HepG2 (cell line): ENCODE results near the gene MIGA2. TPM values are rescaled to one million over a fixed set of nuclear protein-coding genes. Genes with fewer than 3 reads are reported as not detected.
A peak's percentile ranks its signal among the peaks of the same experiment; 100 is the strongest.

Source experiments
- ATAC-seq: fragments of 200-7000 bp; cut with Tn5 transposase; 3 replicates; pipeline ENCODE4 v1.9.1; 2020; ENCODE audit warnings: mild to moderate bottlenecking, moderate library complexity
- BruUV-seq: library from RNA; stranded (reverse); fragments of 400-500 nt; replicated peaks from 2 replicates; lab custom pipeline; 2021; lab: Mats Ljungman, UMichigan
- CTCF ChIA-PET: fragments of 300-600 bp; formaldehyde crosslinking; extraction: SDS; loops from one replicate; lab custom pipeline; 2021; ENCODE audit warnings: low total read pairs, inconsistent platforms, low intra/inter-chr PET ratio; lab: Yijun Ruan, JAX
- POLR2A ChIA-PET: fragments of 350-600 bp; sonication (Branson Sonifier 250); formaldehyde crosslinking; loops from one replicate; lab custom pipeline; 2020; ENCODE audit warnings: antibody characterized with exemption, inconsistent platforms; lab: Yijun Ruan, JAX
- DNase-seq: peaks from one replicate; pipeline ENCODE4 v3.0.0-alpha.2; 2015; ENCODE audit warnings: low spot score
- FAIRE-seq: peaks from 3 replicates; lab custom pipeline; 2011; peaks lifted over from hg19 to GRCh38; lab: Jason Lieb, UNC
- H2AFZ ChIP-seq: one replicate; pipeline ENCODE4 v1.6.1; 2011; ENCODE audit warnings: low read length, inconsistent platforms
- H3K27ac ChIP-seq: fragments of 300-600 bp; 3 replicates; pipeline ENCODE4 v1.8.0; 2011; ENCODE audit warnings: mixed run types, mild to moderate bottlenecking, mixed read lengths, low read length, inconsistent platforms; ENCODE audit not compliant: insufficient read depth; ENCODE audit errors: extremely low read length
- H3K27me3 ChIP-seq, 2 experiments: fragments of 200-600 bp in 1 of 2; 2 replicates in 1 of 2; 3 replicates in 1 of 2; pipeline versions ENCODE4 v1.6.0 to v1.8.0; 2011; ENCODE audit warnings: low read length in 2 of 2, mild to moderate bottlenecking in 2 of 2, moderate library complexity in 2 of 2, inconsistent platforms in 1 of 2; ENCODE audit not compliant: insufficient read depth in 2 of 2, control insufficient read depth in 1 of 2
- H3K36me3 ChIP-seq, 2 experiments: fragments of 200-600 bp in 1 of 2; replicated peaks in 1 of 2; 2 replicates in 1 of 2; 3 replicates in 1 of 2; pipeline versions ENCODE4 v1.5.1 to v1.8.0; 2011; ENCODE audit warnings: low read length in 2 of 2, inconsistent platforms in 1 of 2; ENCODE audit not compliant: insufficient read depth in 2 of 2, control insufficient read depth in 1 of 2
- H3K4me1 ChIP-seq: 2 replicates; pipeline ENCODE4 v1.5.1; 2012; ENCODE audit warnings: low read length, inconsistent platforms; ENCODE audit not compliant: insufficient read depth
- H3K4me2 ChIP-seq: 2 replicates; pipeline ENCODE4 v1.6.0; 2011; ENCODE audit warnings: low read depth, low read length, inconsistent platforms
- H3K4me3 ChIP-seq, 3 experiments: fragments of 200-600 bp in 1 of 3; sonication (generic), shearing (Covaris generic) in 1 of 3; replicated peaks in 1 of 3; 2 replicates each; pipeline ENCODE4 v1.5.1; 2011 to 2016; ENCODE audit warnings: low read length in 3 of 3, inconsistent platforms in 2 of 3, low read depth in 2 of 3, mild to moderate bottlenecking in 2 of 3, control low read depth in 1 of 3, mixed read lengths in 1 of 3; ENCODE audit not compliant: insufficient read depth in 1 of 3
- H3K79me2 ChIP-seq: one replicate; pipeline ENCODE4 v1.6.1; 2011; ENCODE audit warnings: low read length, inconsistent platforms; ENCODE audit not compliant: insufficient read depth
- H3K9ac ChIP-seq: 2 replicates; pipeline ENCODE4 v1.6.0; 2011; ENCODE audit warnings: mild to moderate bottlenecking, low read depth, low read length, inconsistent platforms; ENCODE audit not compliant: insufficient read depth
- H3K9me3 ChIP-seq: 2 replicates; pipeline ENCODE4 v1.5.1; 2012; ENCODE audit warnings: mild to moderate bottlenecking, low read length
- H4K20me1 ChIP-seq: 2 replicates; pipeline ENCODE4 v1.6.0; 2011; ENCODE audit warnings: inconsistent platforms, mild to moderate bottlenecking, low read length, moderate library complexity; ENCODE audit not compliant: insufficient read depth
- CENPX ChIP-seq: sonication (generic); formaldehyde crosslinking; IDR thresholded peaks from 2 replicates; pipeline ENCODE4 v1.9.0; 2021; ENCODE audit warnings: mild to moderate bottlenecking, missing genetic modification reagents, moderate library complexity
- CTCF ChIP-seq: sonication (generic); formaldehyde crosslinking; IDR thresholded peaks from 2 replicates; pipeline ENCODE4 v1.5.0; 2020; ENCODE audit warnings: mild to moderate bottlenecking, missing genetic modification reagents, moderate library complexity
- EP300 ChIP-seq, 3 experiments: sonication (generic) in 1 of 3; formaldehyde crosslinking in 1 of 3; IDR thresholded peaks; 2 replicates each; pipeline versions ENCODE4 v1.5.1 to v1.6.1; 2011 to 2020; ENCODE audit warnings: low read depth in 2 of 3, low read length in 2 of 3, borderline replicate concordance in 1 of 3, improper control_type of control experiment in 1 of 3, mild to moderate bottlenecking in 1 of 3, missing genetic modification reagents in 1 of 3, moderate library complexity in 1 of 3
- ESRRA ChIP-seq: sonication (generic); formaldehyde crosslinking; IDR thresholded peaks from 2 replicates; pipeline ENCODE4 v1.5.1; 2020; ENCODE audit warnings: mild to moderate bottlenecking, low read depth, missing genetic modification reagents
- HOXD1 ChIP-seq: sonication (generic); formaldehyde crosslinking; IDR thresholded peaks from 2 replicates; pipeline ENCODE4 v1.5.0; 2020; ENCODE audit warnings: missing genetic modification reagents
- IKZF1 ChIP-seq: fragments of 450-650 bp; IDR thresholded peaks from 2 replicates; pipeline ENCODE4 v1.7.1; 2016
- MTERF4 ChIP-seq: sonication (generic); formaldehyde crosslinking; IDR thresholded peaks from 2 replicates; pipeline ENCODE4 v1.8.0; 2023; ENCODE audit warnings: mild to moderate bottlenecking, missing genetic modification reagents
- MYNN ChIP-seq: sonication (generic); formaldehyde crosslinking; IDR thresholded peaks from 2 replicates; pipeline ENCODE4 v1.4.0; 2020; ENCODE audit warnings: mild to moderate bottlenecking, low read depth, missing genetic modification reagents
- PHF8 ChIP-seq: sonication (generic); formaldehyde crosslinking; IDR thresholded peaks from 2 replicates; pipeline ENCODE4 v1.5.0; 2020; ENCODE audit warnings: missing genetic modification reagents
- STAG1 ChIP-seq: sonication (generic); formaldehyde crosslinking; IDR thresholded peaks from 2 replicates; pipeline ENCODE4 v1.4.0; 2020; ENCODE audit warnings: missing genetic modification reagents
- UBTF ChIP-seq: sonication (generic); formaldehyde crosslinking; IDR thresholded peaks from 2 replicates; pipeline ENCODE4 v1.4.0; 2020; ENCODE audit warnings: mild to moderate bottlenecking, missing genetic modification reagents
- ZFP90 ChIP-seq: sonication (generic); formaldehyde crosslinking; IDR thresholded peaks from 2 replicates; pipeline ENCODE4 v1.8.0; 2022; ENCODE audit warnings: missing genetic modification reagents, mild to moderate bottlenecking, inconsistent platforms, borderline replicate concordance
- ZNF362 ChIP-seq: sonication (generic); formaldehyde crosslinking; IDR thresholded peaks from 2 replicates; pipeline ENCODE4 v1.4.0; 2020; ENCODE audit warnings: missing genetic modification reagents, mild to moderate bottlenecking, borderline replicate concordance
- ZXDC ChIP-seq: sonication (generic); formaldehyde crosslinking; IDR thresholded peaks from 2 replicates; pipeline ENCODE4 v1.5.0; 2020; ENCODE audit warnings: mild to moderate bottlenecking, missing genetic modification reagents
- WGBS: methylation state at CpG from one replicate; pipeline ENCODE4 v1.1.6; 2017; ENCODE audit warnings: low lambda C conversion rate; 5-methylcytosine and 5-hydroxymethylcytosine counted together
- in situ Hi-C: cut with HindIII; loops from 2 replicates; pipeline ENCODE4 v1.10.0; 2017; ENCODE audit warnings: low pct_unique_long_range_greater_than_20kb; ENCODE audit not compliant: extremely low pct_ligation_motif_present
- intact Hi-C: fragments of 100-400 bp; cut with micrococcal nuclease; formaldehyde crosslinking; loops from one replicate; pipeline ENCODE4 v1.10.0; 2022; ENCODE audit not compliant: unreplicated experiment
- polyA plus RNA-seq, 8 experiments: library from polyadenylated mRNA; depleted of rRNA in 3 of 8; stranded (reverse) in 7 of 8; unstranded in 1 of 8; fragments of >200 nt; fragmentation: Illumina TruSeq in 4 of 8; extraction: Trizol in 4 of 8; gene quantifications; 2 replicates each; pipeline versions ENCODE4 v1.2.1 to v1.2.3, GENCODE V29; 2011 to 2016; ENCODE audit warnings: low read depth in 4 of 8, missing spikeins in 1 of 8, mixed read lengths in 1 of 8; ENCODE audit not compliant: insufficient read depth in 1 of 8
- total RNA-seq, 5 experiments: library from RNA; depleted of rRNA; stranded (reverse); fragments of >200 nt; fragmentation: Illumina TruSeq; extraction: Trizol; gene quantifications; 2 replicates each; pipeline ENCODE4 v1.2.3, GENCODE V29; 2016; ENCODE audit warnings: low read depth in 1 of 5

Gene MIGA2
- total and polyA plus RNA-seq, 2 of the 13 experiments (the other 11 are each of a cell fraction or from before 2014, with no cell fraction given): 10.8 to 17.1 TPM

GRCh38 chr9:128992995-128993394 is 43.4 kb upstream of the MIGA2 start:
- CTCF ChIA-PET: no interaction called here
- FAIRE-seq (no peak), DNase-seq (no peak), ATAC-seq (peak; percentile 76)
- H3K4me2 ChIP-seq: no peak overlapping the region
- no peak overlapping the region for H3K9ac ChIP-seq
- no peak overlapping the region for H2AFZ ChIP-seq
- in situ Hi-C loops: no loop called here
- POLR2A ChIA-PET: no interaction called here
- TF ChIP-seq ZFP90 (CRISPR knock-in tag): no peak
- TF ChIP-seq IKZF1: no peak
- no peak for TF ChIP-seq ZXDC (CRISPR knock-in tag)
- TF ChIP-seq CENPX (CRISPR knock-in tag): no peak
- no peak for TF ChIP-seq EP300 (IDR thresholded peaks at IDR 0.05; ENCODE audit: low read depth in 2 of 2, low read length in 2 of 2)
- TF ChIP-seq EP300 (CRISPR knock-in tag; IDR thresholded peaks at IDR 0.05; ENCODE audit: borderline replicate concordance): no peak
- TF ChIP-seq HOXD1 (CRISPR knock-in tag): no peak
- TF ChIP-seq MYNN (CRISPR knock-in tag): no peak
- TF ChIP-seq MTERF4 (CRISPR knock-in tag): no peak
- TF ChIP-seq ZNF362 (CRISPR knock-in tag): no peak
- no peak for TF ChIP-seq UBTF (CRISPR knock-in tag)
- 0 out of 2 replicates have a peak, but pooled peaks have one; percentile 28 for TF ChIP-seq STAG1 (CRISPR knock-in tag)
- TF ChIP-seq CTCF (CRISPR knock-in tag): peak; percentile 34; the same call in 1 of the 2 replicates
- TF ChIP-seq PHF8: no peak
- TF ChIP-seq ESRRA (CRISPR knock-in tag): no peak
- H3K27ac ChIP-seq: no peak overlapping the region
- no peak overlapping the region for H3K4me3 ChIP-seq
- intact Hi-C loops: no loop called here
- no TSS peak for BruUV-seq
- H3K79me2 ChIP-seq: no peaks in the 10 kb centered on the region
- H3K27me3 ChIP-seq: no peaks in the 10 kb centered on the region
- H3K9me3 ChIP-seq: no peaks in the 10 kb centered on the region
- H4K20me1 ChIP-seq: no peaks in the 10 kb centered on the region
- WGBS: 97% methylated on average over 7 of the region's 7 CpGs
- H3K4me1 ChIP-seq: no peaks in the 10 kb centered on the region
- peaks cover 33 to 73% of the 10 kb centered on the region in 2 experiments for H3K36me3 ChIP-seq
